NCI-H187 treated with DMSO at 0.1 percent for 48 hours (cell line): ENCODE results near the gene KIAA0753.

ENCODE experiments used
- DNase-seq: peaks from one replicate; lab custom pipeline; 2025; lab: John Stamatoyannopoulos, UW

KIAA0753 gene

GRCh38 chr17:6640536-6641246 lies at the start of gene KIAA0753, which contains the start of gene TXNDC17:
KIAA0753 (minus strand) TSS chr17:6640711; CDS start chr17:6635103, 5,608 bp downstream.
TXNDC17 (plus strand) TSS chr17:6641060; CDS start chr17:6641083, 23 bp downstream.
- DNase-seq, result no peak

- DNase-seq, result no peak
Observed at GRCh38 chr17:6688944-6689343, 48.4 kb upstream of the KIAA0753 start.

- no peak for DNase-seq
Observed at GRCh38 chr17:6686026-6686425, 45.5 kb upstream of the KIAA0753 start.

GRCh38 chr17:6684881-6685767 lies 44.6 kb upstream of the KIAA0753 start:
- no peak for DNase-seq

- DNase-seq, result no peak
Observed at GRCh38 chr17:6684460-6684783, 43.9 kb upstream of the KIAA0753 start.

GRCh38 chr17:6683730-6684459 lies 43.4 kb upstream of the KIAA0753 start:
- no peak for DNase-seq

- DNase-seq, result no peak
Observed at GRCh38 chr17:6683081-6683684, 42.7 kb upstream of the KIAA0753 start.

- DNase-seq, result no peak
Observed at GRCh38 chr17:6682339-6682738, 41.8 kb upstream of the KIAA0753 start.

- DNase-seq, result no peak
Observed at GRCh38 chr17:6681671-6682070, 41.2 kb upstream of the KIAA0753 start.

GRCh38 chr17:6681176-6681575 lies 40.7 kb upstream of the KIAA0753 start:
- DNase-seq, result no peak

- no peak for DNase-seq
Observed at GRCh38 chr17:6679241-6679640, 38.7 kb upstream of the KIAA0753 start.

GRCh38 chr17:6677946-6678345 lies 37.4 kb upstream of the KIAA0753 start:
- DNase-seq, result no peak

GRCh38 chr17:6677158-6677831 lies 36.8 kb upstream of the KIAA0753 start:
- DNase-seq, result no peak

- no peak for DNase-seq
Observed at GRCh38 chr17:6676802-6677157, 36.3 kb upstream of the KIAA0753 start.

GRCh38 chr17:6675201-6675825 lies 34.8 kb upstream of the KIAA0753 start:
- DNase-seq, result no peak

GRCh38 chr17:6674586-6674985 lies 34.1 kb upstream of the KIAA0753 start:
- no peak for DNase-seq

- DNase-seq, result no peak
Observed at GRCh38 chr17:6671431-6671830, 30.9 kb upstream of the KIAA0753 start.

- DNase-seq, result no peak
Observed at GRCh38 chr17:6670999-6671398, 30.5 kb upstream of the KIAA0753 start.

- DNase-seq, result no peak
Observed at GRCh38 chr17:6670571-6670970, 30.1 kb upstream of the KIAA0753 start.

- DNase-seq, result no peak
Observed at GRCh38 chr17:6669479-6670212, 29.1 kb upstream of the KIAA0753 start.
